H9 (cell line): ENCODE measurements around the gene ABI3. TPM values are rescaled to one million over a fixed set of nuclear protein-coding genes. Genes with fewer than 3 reads are reported as not detected.
A peak's percentile ranks its signal among the peaks of the same experiment; 100 is the strongest.

Experiments
- DNase-seq: peaks from one replicate; pipeline ENCODE4 v3.0.0-alpha.2; 2017
- H2AFZ ChIP-seq: one replicate; pipeline ENCODE4 v1.6.1; 2013; ENCODE audit warnings: mild to moderate bottlenecking, low read length, control low read depth, moderate library complexity
- H2AK5ac ChIP-seq: 2 replicates; pipeline ENCODE4 v1.6.1; 2013; ENCODE audit warnings: low read length, control low read depth, mixed read lengths; ENCODE audit not compliant: insufficient read length
- H2BK120ac ChIP-seq: one replicate; pipeline ENCODE4 v1.6.1; 2013; ENCODE audit warnings: low read depth, mild to moderate bottlenecking, low read length, control low read depth, inconsistent platforms; ENCODE audit not compliant: poor library complexity, severe bottlenecking
- H2BK12ac ChIP-seq: 2 replicates; pipeline ENCODE4 v1.6.1; 2013; ENCODE audit warnings: low read length, control low read depth, mixed read lengths, low read depth; ENCODE audit not compliant: insufficient read length
- H2BK15ac ChIP-seq: 2 replicates; pipeline ENCODE4 v1.6.1; 2013; ENCODE audit warnings: low read depth, low read length, control low read depth
- H2BK20ac ChIP-seq: one replicate; pipeline ENCODE4 v1.6.1; 2013; ENCODE audit warnings: low read depth, mild to moderate bottlenecking, low read length, control low read depth, inconsistent platforms; ENCODE audit not compliant: poor library complexity, severe bottlenecking
- H2BK5ac ChIP-seq: 2 replicates; pipeline ENCODE4 v1.6.1; 2013; ENCODE audit warnings: low read length, control low read depth, mixed read lengths; ENCODE audit not compliant: insufficient read length
- H3K14ac ChIP-seq: 2 replicates; pipeline ENCODE4 v1.6.1; 2013; ENCODE audit warnings: low read length, control low read depth; ENCODE audit not compliant: insufficient read depth
- H3K18ac ChIP-seq: 2 replicates; pipeline ENCODE4 v1.6.1; 2013; ENCODE audit warnings: low read depth, mild to moderate bottlenecking, mixed read lengths, low read length, control low read depth; ENCODE audit not compliant: insufficient read length
- H3K23ac ChIP-seq: 2 replicates; pipeline ENCODE4 v1.6.1; 2013; ENCODE audit warnings: low read length, control low read depth, mixed read lengths, low read depth; ENCODE audit not compliant: insufficient read length
- H3K23me2 ChIP-seq: 2 replicates; pipeline ENCODE4 v1.6.1; 2013; ENCODE audit warnings: low read depth, mild to moderate bottlenecking, mixed read lengths, low read length, control low read depth; ENCODE audit not compliant: insufficient read length, poor library complexity, severe bottlenecking
- H3K27ac ChIP-seq: 2 replicates; pipeline ENCODE4 v1.5.1; 2013; ENCODE audit warnings: low read length, control low read depth, mixed read lengths, low read depth; ENCODE audit not compliant: insufficient read length
- H3K27me3 ChIP-seq: 2 replicates; pipeline ENCODE4 v1.6.1; 2013; ENCODE audit warnings: low read length, control low read depth, inconsistent platforms; ENCODE audit not compliant: insufficient read depth
- H3K4ac ChIP-seq: 2 replicates; pipeline ENCODE4 v1.6.1; 2013; ENCODE audit warnings: low read depth, mild to moderate bottlenecking, control low read depth, inconsistent platforms, low read length, moderate library complexity
- H3K4me1 ChIP-seq: 2 replicates; pipeline ENCODE4 v1.6.1; 2013; ENCODE audit warnings: low read length, control low read depth, inconsistent platforms; ENCODE audit not compliant: insufficient read depth
- H3K4me2 ChIP-seq: 2 replicates; pipeline ENCODE4 v1.6.1; 2013; ENCODE audit warnings: low read length, control low read depth, mixed read lengths; ENCODE audit not compliant: insufficient read length, insufficient read depth
- H3K56ac ChIP-seq: 2 replicates; pipeline ENCODE4 v1.6.1; 2013; ENCODE audit warnings: low read depth, mild to moderate bottlenecking, mixed read lengths, low read length, control low read depth; ENCODE audit not compliant: insufficient read length
- H3K79me1 ChIP-seq: 2 replicates; pipeline ENCODE4 v1.6.1; 2013; ENCODE audit warnings: low read depth, mild to moderate bottlenecking, moderate library complexity, low read length, control low read depth, inconsistent platforms; ENCODE audit not compliant: insufficient read depth, poor library complexity, severe bottlenecking
- H3K79me2 ChIP-seq: 2 replicates; pipeline ENCODE4 v1.6.1; 2013; ENCODE audit warnings: low read length, control low read depth, inconsistent platforms; ENCODE audit not compliant: insufficient read depth
- H3K9ac ChIP-seq: 2 replicates; pipeline ENCODE4 v1.6.1; 2013; ENCODE audit warnings: low read length, control low read depth, mixed read lengths; ENCODE audit not compliant: insufficient read length; ENCODE audit errors: extremely low read depth
- H3K9me3 ChIP-seq: one replicate; pipeline ENCODE4 v1.6.1; 2013; ENCODE audit warnings: low read depth, low read length, inconsistent platforms; ENCODE audit not compliant: control insufficient read depth
- H3T11ph ChIP-seq: one replicate; pipeline ENCODE4 v1.6.1; 2013; ENCODE audit warnings: mild to moderate bottlenecking, low read length, control low read depth, inconsistent platforms
- H4K20me1 ChIP-seq: one replicate; pipeline ENCODE4 v1.6.1; 2013; ENCODE audit not compliant: control insufficient read depth, insufficient read length, insufficient read depth
- H4K5ac ChIP-seq: 2 replicates; pipeline ENCODE4 v1.6.1; 2013; ENCODE audit warnings: low read depth, mild to moderate bottlenecking, mixed read lengths, low read length, control low read depth; ENCODE audit not compliant: insufficient read length
- H4K8ac ChIP-seq: replicated peaks from 2 replicates; pipeline ENCODE4 v1.6.1; 2013; ENCODE audit warnings: low read length, control low read depth, mixed read lengths, low read depth; ENCODE audit not compliant: insufficient read length
- H4K91ac ChIP-seq: 2 replicates; pipeline ENCODE4 v1.6.1; 2013; ENCODE audit warnings: low read depth, mild to moderate bottlenecking, moderate library complexity, mixed read lengths, low read length, control low read depth; ENCODE audit not compliant: insufficient read length
- H3K27ac Mint-ChIP-seq, 3 experiments: 2 replicates in 2 of 3; 3 replicates in 1 of 3; pipeline ENCODE4 v1.8.0; 2020 to 2021; ENCODE audit warnings: mixed read lengths in 3 of 3, mild to moderate bottlenecking in 1 of 3, moderate library complexity in 1 of 3
- H3K27me3 Mint-ChIP-seq: 2 replicates; pipeline ENCODE4 v1.8.0; 2021; ENCODE audit warnings: low read depth, mild to moderate bottlenecking, moderate library complexity, mixed read lengths
- H3K36me3 Mint-ChIP-seq, 3 experiments: 2 replicates in 2 of 3; 3 replicates in 1 of 3; pipeline ENCODE4 v1.8.0; 2020 to 2021; ENCODE audit warnings: low read depth in 3 of 3, mixed read lengths in 3 of 3; ENCODE audit not compliant: insufficient read depth in 1 of 3
- H3K4me1 Mint-ChIP-seq, 2 experiments: 2 replicates each; pipeline ENCODE4 v1.8.0; 2020; ENCODE audit warnings: mixed read lengths in 2 of 2
- H3K4me3 Mint-ChIP-seq, 2 experiments: 2 replicates in 1 of 2; 3 replicates in 1 of 2; pipeline ENCODE4 v1.8.0; 2020 to 2021; ENCODE audit warnings: mild to moderate bottlenecking in 2 of 2, mixed read lengths in 2 of 2, moderate library complexity in 1 of 2
- H3K9me3 Mint-ChIP-seq, 2 experiments: 2 replicates in 1 of 2; 3 replicates in 1 of 2; pipeline ENCODE4 v1.8.0; 2020; ENCODE audit warnings: mild to moderate bottlenecking in 2 of 2, mixed read lengths in 2 of 2, moderate library complexity in 1 of 2
- WGBS: extraction: QIAGEN DNeasy Blood & Tissue Kit; methylation state at CpG from one replicate; pipeline ENCODE4 v1.1.7; 2013; ENCODE audit warnings: missing lambda C conversion rate, low lambda C conversion rate, mixed read lengths; ENCODE audit not compliant: insufficient read length; ENCODE audit errors: extremely low coverage; 5-methylcytosine and 5-hydroxymethylcytosine counted together
- total RNA-seq: library from RNA; stranded (reverse); gene quantifications from 2 replicates; pipeline ENCODE4 v1.2.1, GENCODE V29; 2021
- TF ChIP-seq, protein P1 (sequence below): fragments of 200-600 bp; sonication (generic); conservative IDR thresholded peaks from 3 replicates; pipeline ENCODE4 v1.8.0; 2021; ENCODE audit warnings: antibody characterized with exemption, mild to moderate bottlenecking

ABI3 gene
- total RNA-seq, 1 experiment from 2014 or later: 2.1 TPM

DNA sequence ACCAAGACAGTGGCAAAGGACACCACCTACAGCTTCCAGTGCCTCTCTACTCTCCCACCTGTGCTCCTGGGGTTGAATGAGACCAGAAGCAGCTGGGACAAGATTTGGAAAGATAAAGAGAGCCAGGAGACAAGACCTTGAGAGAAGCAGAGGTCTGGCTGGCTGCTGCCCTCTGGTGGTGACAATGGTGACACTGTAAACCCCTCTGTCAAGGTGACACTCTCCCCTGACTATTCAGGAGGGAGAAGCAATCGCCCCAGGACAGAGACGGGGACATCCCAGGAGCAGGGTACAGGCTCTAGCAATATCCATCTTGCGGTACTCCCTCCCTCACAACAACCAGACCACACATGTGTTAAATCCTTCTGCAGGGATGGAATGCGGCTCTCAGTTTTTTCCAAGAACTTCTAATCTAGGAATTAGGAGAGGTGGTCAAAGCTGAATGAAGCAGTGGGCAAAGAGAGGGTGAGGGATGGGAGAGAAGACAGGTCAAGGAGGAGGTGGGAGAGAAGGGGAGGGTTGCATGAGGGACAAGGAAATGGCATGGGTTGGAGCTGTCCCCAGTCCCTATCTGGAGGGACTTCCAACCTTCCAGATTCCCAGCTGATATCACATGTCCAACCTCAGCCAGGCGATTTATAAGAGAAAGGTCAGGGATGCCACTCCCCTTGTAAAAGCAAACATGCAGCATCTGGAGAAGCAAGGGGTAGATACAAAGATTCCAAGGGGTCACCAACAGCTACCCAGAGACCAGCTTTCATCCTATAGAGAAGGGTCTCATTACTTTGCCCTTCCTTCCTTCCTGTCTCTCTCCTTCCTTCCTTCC, 17.1 kb downstream of the ABI3 start:
- peaks cover 22% of the 10 kb centered on the region; the same call in 1 of the 2 replicates for H3K27me3 ChIP-seq
- TF ChIP-seq, protein P1, sequence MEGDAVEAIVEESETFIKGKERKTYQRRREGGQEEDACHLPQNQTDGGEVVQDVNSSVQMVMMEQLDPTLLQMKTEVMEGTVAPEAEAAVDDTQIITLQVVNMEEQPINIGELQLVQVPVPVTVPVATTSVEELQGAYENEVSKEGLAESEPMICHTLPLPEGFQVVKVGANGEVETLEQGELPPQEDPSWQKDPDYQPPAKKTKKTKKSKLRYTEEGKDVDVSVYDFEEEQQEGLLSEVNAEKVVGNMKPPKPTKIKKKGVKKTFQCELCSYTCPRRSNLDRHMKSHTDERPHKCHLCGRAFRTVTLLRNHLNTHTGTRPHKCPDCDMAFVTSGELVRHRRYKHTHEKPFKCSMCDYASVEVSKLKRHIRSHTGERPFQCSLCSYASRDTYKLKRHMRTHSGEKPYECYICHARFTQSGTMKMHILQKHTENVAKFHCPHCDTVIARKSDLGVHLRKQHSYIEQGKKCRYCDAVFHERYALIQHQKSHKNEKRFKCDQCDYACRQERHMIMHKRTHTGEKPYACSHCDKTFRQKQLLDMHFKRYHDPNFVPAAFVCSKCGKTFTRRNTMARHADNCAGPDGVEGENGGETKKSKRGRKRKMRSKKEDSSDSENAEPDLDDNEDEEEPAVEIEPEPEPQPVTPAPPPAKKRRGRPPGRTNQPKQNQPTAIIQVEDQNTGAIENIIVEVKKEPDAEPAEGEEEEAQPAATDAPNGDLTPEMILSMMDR: peak; percentile 88
- H3K14ac ChIP-seq: no peak overlapping the region
- Mint-ChIP-seq H3K9me3 (no peaks in the 10 kb centered on the region), H3K4me1 (peaks cover 27 to 30% of the 10 kb centered on the region in 2 experiments), H3K4me3 (peak overlapping the region in 1 of 2 experiments; percentile 1; a peak in 1 of 5 replicates), H3K36me3 (no peaks in the 10 kb centered on the region; a peak in 1 of 7 replicates), H3K27me3 (peaks cover 98% of the 10 kb centered on the region), H3K27ac (peak overlapping the region in 1 of 3 experiments; percentile 38; a peak in 1 of 7 replicates)
- no peak overlapping the region for H2BK5ac ChIP-seq
- no peak overlapping the region for H2BK15ac ChIP-seq
- no peaks in the 10 kb centered on the region for H3K4me1 ChIP-seq
- no peaks in the 10 kb centered on the region for H3K9me3 ChIP-seq
- no peaks in the 10 kb centered on the region for H4K20me1 ChIP-seq
- no peaks in the 10 kb centered on the region for H3K79me2 ChIP-seq
- no peak overlapping the region for H2AK5ac ChIP-seq
- H2BK120ac ChIP-seq: no peak overlapping the region
- H4K91ac ChIP-seq: no peak overlapping the region
- no peak overlapping the region for H3K56ac ChIP-seq
- H3K4ac ChIP-seq: no peak overlapping the region
- no peak overlapping the region for H3K4me2 ChIP-seq
- no peak overlapping the region for H3T11ph ChIP-seq
- no peaks in the 10 kb centered on the region for H3K79me1 ChIP-seq
- H4K8ac ChIP-seq: no peak overlapping the region
- no peak overlapping the region for H2BK20ac ChIP-seq
- WGBS: no CpG with 5 or more reads among the region's 5 CpGs
- no peak overlapping the region for H3K18ac ChIP-seq
- H3K23ac ChIP-seq: no peak overlapping the region
- no peak overlapping the region for H3K9ac ChIP-seq
- no peak overlapping the region for H3K27ac ChIP-seq
- no peak overlapping the region for H4K5ac ChIP-seq
- DNase-seq: peak; percentile 89
- no peak overlapping the region for H2BK12ac ChIP-seq
- H3K23me2 ChIP-seq: peaks cover 14% of the 10 kb centered on the region
- H2AFZ ChIP-seq: no peak overlapping the region
